DMS 273 (cell line): ENCODE results near the gene ZNF79.
A peak's percentile ranks its signal among the peaks of the same experiment; 100 is the strongest.

Source experiments
- DNase-seq: peaks from one replicate; lab custom pipeline; 2025; ENCODE audit not compliant: unreplicated experiment; lab: John Stamatoyannopoulos, UW

ZNF79 gene

GRCh38 chr9:127423934-127424675 is at the start of gene ZNF79:
Gene ZNF79, plus strand, starts transcription at chr9:127424382. Its CDS starts 406 bp downstream, at chr9:127424788.
- DNase-seq, result peak; percentile 96

GRCh38 chr9:127380479-127380878 is 43.7 kb upstream of the ZNF79 start:
- no peak for DNase-seq

GRCh38 chr9:127382541-127382940 is 41.6 kb upstream of the ZNF79 start:
- DNase-seq, result no peak

- no peak for DNase-seq
These were observed 40.0 kb upstream of the ZNF79 start for GRCh38 chr9:127384016-127384730.

- DNase-seq, result no peak
These were observed 39.3 kb upstream of the ZNF79 start for GRCh38 chr9:127384901-127385300.

GRCh38 chr9:127386249-127386648 is 37.9 kb upstream of the ZNF79 start:
- DNase-seq, result no peak

- no peak for DNase-seq
These were observed 37.2 kb upstream of the ZNF79 start for GRCh38 chr9:127386981-127387380.

GRCh38 chr9:127388037-127388855 is 35.9 kb upstream of the ZNF79 start:
- no peak for DNase-seq

- no peak for DNase-seq
These were observed 35.3 kb upstream of the ZNF79 start for GRCh38 chr9:127388856-127389238.

- no peak for DNase-seq
These were observed 34.6 kb upstream of the ZNF79 start for GRCh38 chr9:127389381-127390247.

- DNase-seq, result no peak
These were observed 34.0 kb upstream of the ZNF79 start for GRCh38 chr9:127390248-127390545.

- no peak for DNase-seq
These were observed 33.6 kb upstream of the ZNF79 start for GRCh38 chr9:127390563-127390962.

GRCh38 chr9:127392166-127392565 is 32.0 kb upstream of the ZNF79 start:
- no peak for DNase-seq

GRCh38 chr9:127392976-127393375 is 31.2 kb upstream of the ZNF79 start:
- no peak for DNase-seq

- DNase-seq, result no peak
These were observed 30.5 kb upstream of the ZNF79 start for GRCh38 chr9:127393645-127394044.

- DNase-seq, result no peak
These were observed 28.5 kb upstream of the ZNF79 start for GRCh38 chr9:127395497-127396252.

- DNase-seq, result no peak
These were observed 27.9 kb upstream of the ZNF79 start for GRCh38 chr9:127396253-127396807.

GRCh38 chr9:127396808-127397645 is 27.2 kb upstream of the ZNF79 start, which contains the start of gene SLC2A8:
Gene SLC2A8, plus strand, starts transcription at chr9:127397169. Its CDS starts 62 bp downstream, at chr9:127397231.
- peak; percentile 99 for DNase-seq
